ENCODE measurements around the gene AGK.

AGK gene

DNA sequence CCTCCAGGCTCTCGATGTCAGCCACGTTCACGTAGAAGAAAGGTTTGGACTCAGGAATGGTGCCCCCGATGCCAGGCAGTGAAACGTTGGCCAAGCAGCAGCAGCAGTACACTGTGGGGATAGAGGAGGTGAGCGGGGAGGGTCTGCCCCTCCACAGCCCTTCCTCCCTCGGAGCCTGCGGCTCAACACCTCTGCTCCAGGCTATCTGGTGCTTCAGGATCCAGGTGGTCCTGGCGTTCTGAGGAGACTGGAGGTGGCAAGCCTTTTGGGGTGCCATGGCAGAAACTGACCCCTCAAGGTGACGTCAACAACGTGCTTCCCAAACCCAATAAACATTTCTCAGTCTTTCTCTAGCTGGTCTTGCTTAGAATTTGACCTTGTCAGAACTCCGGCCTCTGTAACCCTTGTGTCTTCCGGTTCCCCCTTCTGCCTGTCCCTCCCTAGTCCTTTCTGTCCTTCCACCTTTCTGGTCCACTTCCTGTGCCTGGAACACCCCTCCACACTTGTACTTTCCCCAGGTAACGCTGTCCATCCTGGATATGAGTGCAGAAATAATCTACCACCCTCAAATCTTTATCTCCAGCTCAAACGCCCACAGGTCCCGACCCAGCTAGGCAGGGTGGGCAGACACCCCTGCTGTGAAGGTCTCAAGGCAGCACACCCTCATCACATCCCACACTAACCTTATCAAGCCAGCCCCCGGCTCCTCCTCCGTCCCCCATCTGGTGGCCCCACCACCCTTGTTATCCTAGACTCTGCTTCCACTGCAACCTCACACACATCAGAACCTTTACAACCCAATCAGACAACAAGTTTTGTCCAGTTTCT, 114.2 kb downstream of the AGK start:
- Histone ChIP-seq H4K20me1 (ENCODE audit: insufficient read depth) (no peaks in the 10 kb centered on the region), H3K4me2 (no peak overlapping the region), H3K4me3 (IDR thresholded peaks at IDR 0.05; ENCODE audit: insufficient read depth, low read depth, low read length) (no peak overlapping the region), H3K36me3 (ENCODE audit: insufficient read depth) (no peaks in the 10 kb centered on the region), H3K9ac (no peak overlapping the region), H3K79me2 (ENCODE audit: insufficient read depth, low read depth) (no peaks in the 10 kb centered on the region), H2AFZ (ENCODE audit: low read depth) (no peak overlapping the region), H3K27me3 (ENCODE audit: insufficient read depth, low read depth) (no peaks in the 10 kb centered on the region), H3K27ac (no peak overlapping the region), H3K4me1 (ENCODE audit: low read depth, poor library complexity, severe bottlenecking) (peaks cover 8% of the 10 kb centered on the region)
- TF ChIP-seq, protein P1, sequence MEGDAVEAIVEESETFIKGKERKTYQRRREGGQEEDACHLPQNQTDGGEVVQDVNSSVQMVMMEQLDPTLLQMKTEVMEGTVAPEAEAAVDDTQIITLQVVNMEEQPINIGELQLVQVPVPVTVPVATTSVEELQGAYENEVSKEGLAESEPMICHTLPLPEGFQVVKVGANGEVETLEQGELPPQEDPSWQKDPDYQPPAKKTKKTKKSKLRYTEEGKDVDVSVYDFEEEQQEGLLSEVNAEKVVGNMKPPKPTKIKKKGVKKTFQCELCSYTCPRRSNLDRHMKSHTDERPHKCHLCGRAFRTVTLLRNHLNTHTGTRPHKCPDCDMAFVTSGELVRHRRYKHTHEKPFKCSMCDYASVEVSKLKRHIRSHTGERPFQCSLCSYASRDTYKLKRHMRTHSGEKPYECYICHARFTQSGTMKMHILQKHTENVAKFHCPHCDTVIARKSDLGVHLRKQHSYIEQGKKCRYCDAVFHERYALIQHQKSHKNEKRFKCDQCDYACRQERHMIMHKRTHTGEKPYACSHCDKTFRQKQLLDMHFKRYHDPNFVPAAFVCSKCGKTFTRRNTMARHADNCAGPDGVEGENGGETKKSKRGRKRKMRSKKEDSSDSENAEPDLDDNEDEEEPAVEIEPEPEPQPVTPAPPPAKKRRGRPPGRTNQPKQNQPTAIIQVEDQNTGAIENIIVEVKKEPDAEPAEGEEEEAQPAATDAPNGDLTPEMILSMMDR (conservative IDR thresholded peaks at IDR 0.05; ENCODE audit: low read depth, low read length), result no peak

- Histone ChIP-seq H3K27ac (no peak overlapping the region), H3K4me2 (no peak overlapping the region), H3K9ac (no peak overlapping the region), H3K36me3 (ENCODE audit: insufficient read depth) (no peaks in the 10 kb centered on the region), H3K79me2 (ENCODE audit: insufficient read depth, low read depth) (no peaks in the 10 kb centered on the region), H2AFZ (ENCODE audit: low read depth) (no peak overlapping the region), H4K20me1 (ENCODE audit: insufficient read depth) (no peaks in the 10 kb centered on the region), H3K27me3 (ENCODE audit: insufficient read depth, low read depth) (no peaks in the 10 kb centered on the region), H3K4me3 (IDR thresholded peaks at IDR 0.05; ENCODE audit: insufficient read depth, low read depth, low read length) (no peak overlapping the region), H3K4me1 (ENCODE audit: low read depth, poor library complexity, severe bottlenecking) (peaks cover 6% of the 10 kb centered on the region)
- TF ChIP-seq, protein P1 (conservative IDR thresholded peaks at IDR 0.05; ENCODE audit: low read depth, low read length), result no peak
Measured at GRCh38 chr7:141666071-141666470, 114.9 kb downstream of the AGK start.

GRCh38 chr7:141668853-141669252, 117.6 kb downstream of the AGK start:
- Histone ChIP-seq H3K9ac (no peak overlapping the region), H3K79me2 (ENCODE audit: insufficient read depth, low read depth) (no peaks in the 10 kb centered on the region)

GRCh38 chr7:141671705-141672496, 120.7 kb downstream of the AGK start:
- TF ChIP-seq, protein P1 (conservative IDR thresholded peaks at IDR 0.05; ENCODE audit: low read depth, low read length), result no peak

More at GRCh38 chr7:141668853-141669252, 117.6 kb downstream of the AGK start:
- no peaks in the 10 kb centered on the region for H3K27me3 ChIP-seq (ENCODE audit: insufficient read depth, low read depth)
- TF ChIP-seq, protein P1 (conservative IDR thresholded peaks at IDR 0.05; ENCODE audit: low read depth, low read length), result no peak
- H3K4me2 ChIP-seq, result no peak overlapping the region
- no peaks in the 10 kb centered on the region for H3K36me3 ChIP-seq (ENCODE audit: insufficient read depth)
- no peak overlapping the region for H3K4me3 ChIP-seq (IDR thresholded peaks at IDR 0.05; ENCODE audit: insufficient read depth, low read depth, low read length)
- no peaks in the 10 kb centered on the region for H4K20me1 ChIP-seq (ENCODE audit: insufficient read depth)
- H3K4me1 ChIP-seq (ENCODE audit: low read depth, poor library complexity, severe bottlenecking), result no peaks in the 10 kb centered on the region
- no peak overlapping the region for H3K27ac ChIP-seq
- H2AFZ ChIP-seq (ENCODE audit: low read depth), result no peak overlapping the region

More at GRCh38 chr7:141671705-141672496, 120.7 kb downstream of the AGK start:
- H3K4me2 ChIP-seq, result no peak overlapping the region
- H3K4me1 ChIP-seq (ENCODE audit: low read depth, poor library complexity, severe bottlenecking), result no peaks in the 10 kb centered on the region
- H2AFZ ChIP-seq (ENCODE audit: low read depth), result no peak overlapping the region
- no peak overlapping the region for H3K4me3 ChIP-seq (IDR thresholded peaks at IDR 0.05; ENCODE audit: insufficient read depth, low read depth, low read length)
- no peaks in the 10 kb centered on the region for H4K20me1 ChIP-seq (ENCODE audit: insufficient read depth)
- no peak overlapping the region for H3K9ac ChIP-seq
- H3K27ac ChIP-seq, result no peak overlapping the region
- H3K27me3 ChIP-seq (ENCODE audit: insufficient read depth, low read depth), result no peaks in the 10 kb centered on the region
- no peaks in the 10 kb centered on the region for H3K36me3 ChIP-seq (ENCODE audit: insufficient read depth)
- no peaks in the 10 kb centered on the region for H3K79me2 ChIP-seq (ENCODE audit: insufficient read depth, low read depth)
